H9 (cell line): Measurements from ENCODE around the gene GATA1. TPM values are rescaled to one million over a fixed set of nuclear protein-coding genes. Genes with fewer than 3 reads are reported as not detected.

Experiments used
- DNase-seq: peaks from one replicate; pipeline ENCODE4 v3.0.0-alpha.2; 2017
- H2AFZ ChIP-seq: one replicate; pipeline ENCODE4 v1.6.1; 2013; ENCODE audit warnings: mild to moderate bottlenecking, low read length, control low read depth, moderate library complexity
- H2AK5ac ChIP-seq: 2 replicates; pipeline ENCODE4 v1.6.1; 2013; ENCODE audit warnings: low read length, control low read depth, mixed read lengths; ENCODE audit not compliant: insufficient read length
- H2BK120ac ChIP-seq: one replicate; pipeline ENCODE4 v1.6.1; 2013; ENCODE audit warnings: low read depth, mild to moderate bottlenecking, low read length, control low read depth, inconsistent platforms; ENCODE audit not compliant: poor library complexity, severe bottlenecking
- H2BK12ac ChIP-seq: 2 replicates; pipeline ENCODE4 v1.6.1; 2013; ENCODE audit warnings: low read length, control low read depth, mixed read lengths, low read depth; ENCODE audit not compliant: insufficient read length
- H2BK15ac ChIP-seq: 2 replicates; pipeline ENCODE4 v1.6.1; 2013; ENCODE audit warnings: low read depth, low read length, control low read depth
- H2BK20ac ChIP-seq: one replicate; pipeline ENCODE4 v1.6.1; 2013; ENCODE audit warnings: low read depth, mild to moderate bottlenecking, low read length, control low read depth, inconsistent platforms; ENCODE audit not compliant: poor library complexity, severe bottlenecking
- H2BK5ac ChIP-seq: 2 replicates; pipeline ENCODE4 v1.6.1; 2013; ENCODE audit warnings: low read length, control low read depth, mixed read lengths; ENCODE audit not compliant: insufficient read length
- H3K14ac ChIP-seq: 2 replicates; pipeline ENCODE4 v1.6.1; 2013; ENCODE audit warnings: low read length, control low read depth; ENCODE audit not compliant: insufficient read depth
- H3K18ac ChIP-seq: 2 replicates; pipeline ENCODE4 v1.6.1; 2013; ENCODE audit warnings: low read depth, mild to moderate bottlenecking, mixed read lengths, low read length, control low read depth; ENCODE audit not compliant: insufficient read length
- H3K23ac ChIP-seq: 2 replicates; pipeline ENCODE4 v1.6.1; 2013; ENCODE audit warnings: low read length, control low read depth, mixed read lengths, low read depth; ENCODE audit not compliant: insufficient read length
- H3K23me2 ChIP-seq: 2 replicates; pipeline ENCODE4 v1.6.1; 2013; ENCODE audit warnings: low read depth, mild to moderate bottlenecking, mixed read lengths, low read length, control low read depth; ENCODE audit not compliant: insufficient read length, poor library complexity, severe bottlenecking
- H3K27ac ChIP-seq: 2 replicates; pipeline ENCODE4 v1.5.1; 2013; ENCODE audit warnings: low read length, control low read depth, mixed read lengths, low read depth; ENCODE audit not compliant: insufficient read length
- H3K27me3 ChIP-seq: 2 replicates; pipeline ENCODE4 v1.6.1; 2013; ENCODE audit warnings: low read length, control low read depth, inconsistent platforms; ENCODE audit not compliant: insufficient read depth
- H3K4ac ChIP-seq: 2 replicates; pipeline ENCODE4 v1.6.1; 2013; ENCODE audit warnings: low read depth, mild to moderate bottlenecking, control low read depth, inconsistent platforms, low read length, moderate library complexity
- H3K4me1 ChIP-seq: 2 replicates; pipeline ENCODE4 v1.6.1; 2013; ENCODE audit warnings: low read length, control low read depth, inconsistent platforms; ENCODE audit not compliant: insufficient read depth
- H3K4me2 ChIP-seq: 2 replicates; pipeline ENCODE4 v1.6.1; 2013; ENCODE audit warnings: low read length, control low read depth, mixed read lengths; ENCODE audit not compliant: insufficient read length, insufficient read depth
- H3K56ac ChIP-seq: 2 replicates; pipeline ENCODE4 v1.6.1; 2013; ENCODE audit warnings: low read depth, mild to moderate bottlenecking, mixed read lengths, low read length, control low read depth; ENCODE audit not compliant: insufficient read length
- H3K79me1 ChIP-seq: 2 replicates; pipeline ENCODE4 v1.6.1; 2013; ENCODE audit warnings: low read depth, mild to moderate bottlenecking, moderate library complexity, low read length, control low read depth, inconsistent platforms; ENCODE audit not compliant: insufficient read depth, poor library complexity, severe bottlenecking
- H3K79me2 ChIP-seq: 2 replicates; pipeline ENCODE4 v1.6.1; 2013; ENCODE audit warnings: low read length, control low read depth, inconsistent platforms; ENCODE audit not compliant: insufficient read depth
- H3K9ac ChIP-seq: 2 replicates; pipeline ENCODE4 v1.6.1; 2013; ENCODE audit warnings: low read length, control low read depth, mixed read lengths; ENCODE audit not compliant: insufficient read length; ENCODE audit errors: extremely low read depth
- H3K9me3 ChIP-seq: one replicate; pipeline ENCODE4 v1.6.1; 2013; ENCODE audit warnings: low read depth, low read length, inconsistent platforms; ENCODE audit not compliant: control insufficient read depth
- H3T11ph ChIP-seq: one replicate; pipeline ENCODE4 v1.6.1; 2013; ENCODE audit warnings: mild to moderate bottlenecking, low read length, control low read depth, inconsistent platforms
- H4K20me1 ChIP-seq: one replicate; pipeline ENCODE4 v1.6.1; 2013; ENCODE audit not compliant: control insufficient read depth, insufficient read length, insufficient read depth
- H4K5ac ChIP-seq: 2 replicates; pipeline ENCODE4 v1.6.1; 2013; ENCODE audit warnings: low read depth, mild to moderate bottlenecking, mixed read lengths, low read length, control low read depth; ENCODE audit not compliant: insufficient read length
- H4K8ac ChIP-seq: replicated peaks from 2 replicates; pipeline ENCODE4 v1.6.1; 2013; ENCODE audit warnings: low read length, control low read depth, mixed read lengths, low read depth; ENCODE audit not compliant: insufficient read length
- H4K91ac ChIP-seq: 2 replicates; pipeline ENCODE4 v1.6.1; 2013; ENCODE audit warnings: low read depth, mild to moderate bottlenecking, moderate library complexity, mixed read lengths, low read length, control low read depth; ENCODE audit not compliant: insufficient read length
- H3K27ac Mint-ChIP-seq, 3 experiments: 2 replicates in 2 of 3; 3 replicates in 1 of 3; pipeline ENCODE4 v1.8.0; 2020 to 2021; ENCODE audit warnings: mixed read lengths in 3 of 3, mild to moderate bottlenecking in 1 of 3, moderate library complexity in 1 of 3
- H3K27me3 Mint-ChIP-seq: 2 replicates; pipeline ENCODE4 v1.8.0; 2021; ENCODE audit warnings: low read depth, mild to moderate bottlenecking, moderate library complexity, mixed read lengths
- H3K36me3 Mint-ChIP-seq, 3 experiments: 2 replicates in 2 of 3; 3 replicates in 1 of 3; pipeline ENCODE4 v1.8.0; 2020 to 2021; ENCODE audit warnings: low read depth in 3 of 3, mixed read lengths in 3 of 3; ENCODE audit not compliant: insufficient read depth in 1 of 3
- H3K4me1 Mint-ChIP-seq, 2 experiments: 2 replicates each; pipeline ENCODE4 v1.8.0; 2020; ENCODE audit warnings: mixed read lengths in 2 of 2
- H3K4me3 Mint-ChIP-seq, 2 experiments: 2 replicates in 1 of 2; 3 replicates in 1 of 2; pipeline ENCODE4 v1.8.0; 2020 to 2021; ENCODE audit warnings: mild to moderate bottlenecking in 2 of 2, mixed read lengths in 2 of 2, moderate library complexity in 1 of 2
- H3K9me3 Mint-ChIP-seq, 2 experiments: 2 replicates in 1 of 2; 3 replicates in 1 of 2; pipeline ENCODE4 v1.8.0; 2020; ENCODE audit warnings: mild to moderate bottlenecking in 2 of 2, mixed read lengths in 2 of 2, moderate library complexity in 1 of 2
- WGBS: extraction: QIAGEN DNeasy Blood & Tissue Kit; methylation state at CpG from one replicate; pipeline ENCODE4 v1.1.7; 2013; ENCODE audit warnings: missing lambda C conversion rate, low lambda C conversion rate, mixed read lengths; ENCODE audit not compliant: insufficient read length; ENCODE audit errors: extremely low coverage; 5-methylcytosine and 5-hydroxymethylcytosine counted together
- total RNA-seq: library from RNA; stranded (reverse); gene quantifications from 2 replicates; pipeline ENCODE4 v1.2.1, GENCODE V29; 2021
- TF ChIP-seq, protein P1 (sequence below): fragments of 200-600 bp; sonication (generic); conservative IDR thresholded peaks from 3 replicates; pipeline ENCODE4 v1.8.0; 2021; ENCODE audit warnings: antibody characterized with exemption, mild to moderate bottlenecking

Gene GATA1
- total RNA-seq, 1 experiment from 2014 or later, result not detected

DNA sequence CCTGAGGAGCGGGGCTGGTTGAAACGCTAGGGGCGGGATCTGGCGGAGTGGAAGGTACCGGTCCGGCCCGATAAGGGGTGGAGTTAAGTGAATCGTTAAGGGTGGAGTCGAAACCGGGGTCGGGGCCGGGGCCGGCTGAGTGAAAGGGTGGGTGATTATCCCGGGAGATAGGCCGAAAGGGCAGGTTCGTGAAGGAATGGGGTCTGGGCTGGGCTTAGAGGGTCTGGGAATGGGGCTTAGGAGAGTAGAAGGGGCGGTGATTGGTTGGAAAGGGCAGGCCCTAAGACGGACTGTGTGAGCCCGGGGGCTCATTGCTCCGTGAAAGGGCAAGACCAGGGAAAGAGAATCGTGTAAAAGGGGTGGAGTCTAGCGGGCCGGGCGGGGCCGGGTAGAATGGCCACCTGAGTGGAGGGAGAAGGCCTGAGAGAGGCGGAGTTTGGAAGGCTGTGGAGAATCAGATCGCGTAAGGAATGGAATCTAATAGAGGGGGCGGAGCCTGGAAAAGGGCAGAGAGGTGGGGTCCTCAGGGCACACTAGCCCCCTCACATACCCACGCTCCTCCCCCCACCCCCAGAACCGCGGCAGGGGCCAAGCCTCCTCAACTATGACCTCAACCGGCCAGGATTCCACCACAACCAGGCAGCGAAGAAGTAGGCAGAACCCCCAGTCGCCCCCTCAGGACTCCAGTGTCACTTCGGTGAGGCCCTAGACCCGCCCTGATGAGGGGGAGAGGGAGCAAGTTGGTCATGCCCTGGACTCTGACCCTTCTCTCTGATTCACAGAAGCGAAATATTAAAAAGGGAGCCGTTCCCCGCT, 15.9 kb downstream of the GATA1 start:
- Histone ChIP-seq H3K4me2 (peak overlapping the region; percentile 60), H3K14ac (peak overlapping the region; percentile 76; the same call in 1 of the 2 replicates), H2AFZ (no peak overlapping the region), H3K79me2 (no peaks in the 10 kb centered on the region), H3K23me2 (peaks cover 3% of the 10 kb centered on the region), H3K27me3 (no peaks in the 10 kb centered on the region), H3K9me3 (no peaks in the 10 kb centered on the region), H2BK12ac (peak overlapping the region; percentile 45), H2BK20ac (no peak overlapping the region), H4K8ac (no peak overlapping the region), H4K91ac (no peak overlapping the region), H3K27ac (peak overlapping the region; percentile 53), H2AK5ac (no peak overlapping the region), H3K23ac (no peak overlapping the region), H2BK5ac (no peak overlapping the region), H2BK120ac (no peak overlapping the region), H3K56ac (no peak overlapping the region), H4K20me1 (no peaks in the 10 kb centered on the region), H2BK15ac (no peak overlapping the region), H3K4me1 (no peaks in the 10 kb centered on the region), H3K9ac (peak overlapping the region; percentile 86), H3T11ph (no peak overlapping the region), H3K18ac (peak overlapping the region; percentile 76), H4K5ac (no peak overlapping the region), H3K79me1 (no peaks in the 10 kb centered on the region), H3K4ac (no peak overlapping the region; the same call in 1 of the 2 replicates)
- peak; percentile 88 for DNase-seq
- peaks cover 23 to 39% (median 38%) of the 10 kb centered on the region in 3 experiments for H3K36me3 Mint-ChIP-seq
- WGBS, result no CpG with 5 or more reads among the region's 40 CpGs
- H3K4me3 Mint-ChIP-seq, result peak overlapping the region; percentile 88 to 95
- TF ChIP-seq, protein P1, sequence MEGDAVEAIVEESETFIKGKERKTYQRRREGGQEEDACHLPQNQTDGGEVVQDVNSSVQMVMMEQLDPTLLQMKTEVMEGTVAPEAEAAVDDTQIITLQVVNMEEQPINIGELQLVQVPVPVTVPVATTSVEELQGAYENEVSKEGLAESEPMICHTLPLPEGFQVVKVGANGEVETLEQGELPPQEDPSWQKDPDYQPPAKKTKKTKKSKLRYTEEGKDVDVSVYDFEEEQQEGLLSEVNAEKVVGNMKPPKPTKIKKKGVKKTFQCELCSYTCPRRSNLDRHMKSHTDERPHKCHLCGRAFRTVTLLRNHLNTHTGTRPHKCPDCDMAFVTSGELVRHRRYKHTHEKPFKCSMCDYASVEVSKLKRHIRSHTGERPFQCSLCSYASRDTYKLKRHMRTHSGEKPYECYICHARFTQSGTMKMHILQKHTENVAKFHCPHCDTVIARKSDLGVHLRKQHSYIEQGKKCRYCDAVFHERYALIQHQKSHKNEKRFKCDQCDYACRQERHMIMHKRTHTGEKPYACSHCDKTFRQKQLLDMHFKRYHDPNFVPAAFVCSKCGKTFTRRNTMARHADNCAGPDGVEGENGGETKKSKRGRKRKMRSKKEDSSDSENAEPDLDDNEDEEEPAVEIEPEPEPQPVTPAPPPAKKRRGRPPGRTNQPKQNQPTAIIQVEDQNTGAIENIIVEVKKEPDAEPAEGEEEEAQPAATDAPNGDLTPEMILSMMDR, result no peak
- no peaks in the 10 kb centered on the region for H3K27me3 Mint-ChIP-seq
- peaks cover 5 to 12% of the 10 kb centered on the region in 2 experiments for H3K4me1 Mint-ChIP-seq
- peak overlapping the region; percentile 99 to 100 (median 99) for H3K27ac Mint-ChIP-seq
- H3K9me3 Mint-ChIP-seq, result peaks cover 74 to 76% of the 10 kb centered on the region in 2 experiments
